Measurements from ENCODE around the gene ARHGAP9.
"Not testable (repeated sequence)": the region's sequence is repeated elsewhere in the genome, so short reads cannot be mapped to it uniquely, and the experiment has no call there.

ARHGAP9 gene

GRCh38 chr12:57517187-57517586 is 37.5 kb upstream of the ARHGAP9 start:
- Histone ChIP-seq H3K27me3 (ENCODE audit: control insufficient read depth in 5 of 5, insufficient read depth in 4 of 5, low read length in 5 of 5) (no peaks in the 10 kb centered on the region), H3K4me3 (ENCODE audit: low read depth in 1 of 5, low read length in 5 of 5) (no peak overlapping the region), H3K27ac (ENCODE audit: low read depth, low read length) (peak overlapping the region; percentile 99), H3K36me3 (ENCODE audit: control insufficient read depth in 5 of 5, insufficient read depth in 5 of 5, low read length in 5 of 5) (peaks cover 17 to 56% (median 49%) of the 10 kb centered on the region in 5 donors), H3K4me1 (ENCODE audit: control insufficient read depth in 5 of 5, insufficient read depth in 5 of 5, low read length in 5 of 5) (peaks cover 16 to 49% (median 45%) of the 10 kb centered on the region in 5 donors), H3K9me3 (ENCODE audit: control insufficient read depth in 5 of 5, low read length in 5 of 5) (no peaks in the 10 kb centered on the region), H3K9ac (ENCODE audit: low read length in 5 of 5) (peak overlapping the region in 1 of 5 donors; percentile 41)

- Histone ChIP-seq H3K9ac (ENCODE audit: low read length in 5 of 5) (no peak overlapping the region), H3K4me1 (ENCODE audit: control insufficient read depth in 5 of 5, insufficient read depth in 5 of 5, low read length in 5 of 5) (peaks cover 15 to 44% (median 40%) of the 10 kb centered on the region in 5 donors), H3K27me3 (ENCODE audit: control insufficient read depth in 5 of 5, insufficient read depth in 4 of 5, low read length in 5 of 5) (no peaks in the 10 kb centered on the region), H3K27ac (ENCODE audit: low read depth, low read length) (peak overlapping the region; percentile 99), H3K9me3 (ENCODE audit: control insufficient read depth in 5 of 5, low read length in 5 of 5) (no peaks in the 10 kb centered on the region), H3K36me3 (ENCODE audit: control insufficient read depth in 5 of 5, insufficient read depth in 5 of 5, low read length in 5 of 5) (peaks cover 19 to 61% (median 54%) of the 10 kb centered on the region in 5 donors), H3K4me3 (ENCODE audit: low read depth in 1 of 5, low read length in 5 of 5) (no peak overlapping the region)
These were observed 37.0 kb upstream of the ARHGAP9 start for GRCh38 chr12:57516617-57517153.

DNA sequence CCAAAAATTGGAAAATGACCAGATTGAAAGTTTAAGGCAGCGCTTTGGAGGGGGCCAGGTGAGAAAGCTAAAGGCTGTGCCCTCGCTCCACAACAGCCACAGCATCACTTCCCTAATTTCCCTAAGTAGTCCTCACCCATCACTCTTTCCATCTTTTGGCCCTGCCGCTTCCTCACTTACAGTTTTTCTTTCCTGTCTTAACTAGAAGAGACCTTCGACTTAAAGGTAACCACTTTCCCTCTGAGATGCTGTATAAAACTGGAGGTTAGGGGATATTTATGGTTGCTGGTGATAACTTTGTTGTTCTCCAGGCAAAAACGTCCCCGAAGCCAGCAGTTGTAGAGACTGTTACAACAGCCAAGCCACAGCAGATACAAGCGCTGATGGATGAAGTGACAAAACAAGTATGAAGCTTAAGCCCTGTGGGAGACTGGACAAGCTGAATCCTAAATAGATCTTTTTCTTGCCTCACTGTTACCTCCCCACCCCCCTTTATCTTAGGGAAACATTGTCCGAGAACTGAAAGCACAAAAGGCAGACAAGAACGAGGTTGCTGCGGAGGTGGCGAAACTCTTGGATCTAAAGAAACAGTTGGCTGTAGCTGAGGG is 36.4 kb upstream of the ARHGAP9 start:
- Histone ChIP-seq H3K4me1 (ENCODE audit: control insufficient read depth in 5 of 5, insufficient read depth in 5 of 5, low read length in 5 of 5) (peaks cover 12 to 38% (median 33%) of the 10 kb centered on the region in 5 donors), H3K27ac (ENCODE audit: low read depth, low read length) (no peak overlapping the region), H3K27me3 (ENCODE audit: control insufficient read depth in 5 of 5, insufficient read depth in 4 of 5, low read length in 5 of 5) (no peaks in the 10 kb centered on the region), H3K4me3 (ENCODE audit: low read depth in 1 of 5, low read length in 5 of 5) (no peak overlapping the region), H3K36me3 (ENCODE audit: control insufficient read depth in 5 of 5, insufficient read depth in 5 of 5, low read length in 5 of 5) (peaks cover 19 to 67% (median 61%) of the 10 kb centered on the region in 5 donors), H3K9ac (ENCODE audit: low read length in 5 of 5) (no peak overlapping the region), H3K9me3 (ENCODE audit: control insufficient read depth in 5 of 5, low read length in 5 of 5) (no peaks in the 10 kb centered on the region)

- peaks cover 19 to 72% (median 61%) of the 10 kb centered on the region in 5 donors for H3K36me3 ChIP-seq (ENCODE audit: control insufficient read depth in 5 of 5, insufficient read depth in 5 of 5, low read length in 5 of 5)
These were observed 35.8 kb upstream of the ARHGAP9 start for GRCh38 chr12:57515408-57515933.

GRCh38 chr12:57514720-57515407 is 35.2 kb upstream of the ARHGAP9 start:
- Histone ChIP-seq H3K36me3 (ENCODE audit: control insufficient read depth in 5 of 5, insufficient read depth in 5 of 5, low read length in 5 of 5) (peaks cover 19 to 78% (median 66%) of the 10 kb centered on the region in 5 donors), H3K9ac (ENCODE audit: low read length in 5 of 5) (no peak overlapping the region), H3K27me3 (ENCODE audit: control insufficient read depth in 5 of 5, insufficient read depth in 4 of 5, low read length in 5 of 5) (no peaks in the 10 kb centered on the region), H3K9me3 (ENCODE audit: control insufficient read depth in 5 of 5, low read length in 5 of 5) (no peaks in the 10 kb centered on the region), H3K4me3 (ENCODE audit: low read depth in 1 of 5, low read length in 5 of 5) (no peak overlapping the region), H3K4me1 (ENCODE audit: control insufficient read depth in 5 of 5, insufficient read depth in 5 of 5, low read length in 5 of 5) (peaks cover 10 to 31% (median 30%) of the 10 kb centered on the region in 5 donors), H3K27ac (ENCODE audit: low read depth, low read length) (peak overlapping the region; percentile 4)

More at GRCh38 chr12:57515408-57515933, 35.8 kb upstream of the ARHGAP9 start:
- Histone ChIP-seq H3K9ac (ENCODE audit: low read length in 5 of 5) (no peak overlapping the region), H3K4me1 (ENCODE audit: control insufficient read depth in 5 of 5, insufficient read depth in 5 of 5, low read length in 5 of 5) (peaks cover 12 to 34% (median 30%) of the 10 kb centered on the region in 5 donors), H3K27ac (ENCODE audit: low read depth, low read length) (no peak overlapping the region), H3K27me3 (ENCODE audit: control insufficient read depth in 5 of 5, insufficient read depth in 4 of 5, low read length in 5 of 5) (no peaks in the 10 kb centered on the region), H3K9me3 (ENCODE audit: control insufficient read depth in 5 of 5, low read length in 5 of 5) (no peaks in the 10 kb centered on the region), H3K4me3 (ENCODE audit: low read depth in 1 of 5, low read length in 5 of 5) (no peak overlapping the region)

DNA sequence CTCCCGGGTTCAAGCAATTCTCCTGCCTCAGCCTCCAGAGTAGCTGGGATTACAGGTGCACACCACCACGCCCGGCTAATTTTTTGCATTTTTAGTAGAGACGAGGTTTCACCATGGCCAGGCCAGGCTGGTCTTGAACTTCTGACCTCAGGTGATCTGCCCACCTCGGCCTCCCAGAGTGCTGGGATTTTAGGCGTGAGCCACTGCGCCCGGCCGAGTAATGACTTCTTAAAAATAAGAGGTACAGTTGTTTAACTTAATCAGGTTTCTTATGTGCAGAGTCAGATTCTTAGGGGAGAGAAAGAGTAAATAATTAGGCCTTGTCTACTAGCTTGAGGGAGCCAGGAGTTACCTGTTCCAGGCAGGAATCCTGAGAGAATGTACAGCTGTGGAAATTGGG is 34.6 kb upstream of the ARHGAP9 start:
- peak overlapping the region; percentile 4 for H3K27ac ChIP-seq (ENCODE audit: low read depth, low read length)
- peaks cover 19 to 84% (median 70%) of the 10 kb centered on the region in 5 donors for H3K36me3 ChIP-seq (ENCODE audit: control insufficient read depth in 5 of 5, insufficient read depth in 5 of 5, low read length in 5 of 5)

GRCh38 chr12:57513677-57514076 is 34.0 kb upstream of the ARHGAP9 start:
- H3K27me3 ChIP-seq (ENCODE audit: control insufficient read depth in 5 of 5, insufficient read depth in 4 of 5, low read length in 5 of 5); H3K4me3 ChIP-seq (ENCODE audit: low read depth in 1 of 5, low read length in 5 of 5); H3K9ac ChIP-seq (ENCODE audit: low read length in 5 of 5); H3K9me3 ChIP-seq (ENCODE audit: control insufficient read depth in 5 of 5, low read length in 5 of 5); H3K27ac ChIP-seq (ENCODE audit: low read depth, low read length): not testable (repeated sequence)
- Histone ChIP-seq H3K4me1 (ENCODE audit: control insufficient read depth in 5 of 5, insufficient read depth in 5 of 5, low read length in 5 of 5) (peaks cover 6 to 19% (median 18%) of the 10 kb centered on the region in 5 donors), H3K36me3 (ENCODE audit: control insufficient read depth in 5 of 5, insufficient read depth in 5 of 5, low read length in 5 of 5) (peaks cover 22 to 87% (median 70%) of the 10 kb centered on the region in 5 donors)

More for the DNA sequence above, 34.6 kb upstream of the ARHGAP9 start:
- H3K9me3 ChIP-seq (ENCODE audit: control insufficient read depth in 5 of 5, low read length in 5 of 5); H3K27me3 ChIP-seq (ENCODE audit: control insufficient read depth in 5 of 5, insufficient read depth in 4 of 5, low read length in 5 of 5); H3K4me3 ChIP-seq (ENCODE audit: low read depth in 1 of 5, low read length in 5 of 5); H3K9ac ChIP-seq (ENCODE audit: low read length in 5 of 5): not testable (repeated sequence)
- peaks cover 8 to 25% (median 24%) of the 10 kb centered on the region in 5 donors for H3K4me1 ChIP-seq (ENCODE audit: control insufficient read depth in 5 of 5, insufficient read depth in 5 of 5, low read length in 5 of 5)

DNA sequence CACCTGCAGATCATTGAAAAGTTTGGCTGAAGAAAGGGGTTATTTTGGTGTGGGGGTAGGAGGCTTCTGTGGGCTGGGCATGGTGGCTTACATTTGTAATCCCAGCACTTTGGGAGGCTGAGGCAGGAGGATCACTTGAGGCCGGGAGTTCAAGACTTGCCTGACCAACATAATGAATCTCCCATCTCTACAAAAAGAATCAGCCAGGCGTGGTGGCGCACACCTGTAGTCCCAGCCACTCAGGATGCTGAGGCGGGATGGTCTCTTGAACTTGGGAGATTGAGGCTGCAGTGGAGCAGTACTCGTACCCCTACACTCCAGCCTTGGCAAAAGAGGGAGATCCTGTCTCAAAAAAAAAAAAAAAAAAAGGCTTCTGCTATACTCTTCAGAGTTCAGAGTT is 33.6 kb upstream of the ARHGAP9 start:
- no peak overlapping the region for H3K27ac ChIP-seq (ENCODE audit: low read depth, low read length)
- no peaks in the 10 kb centered on the region for H3K9me3 ChIP-seq (ENCODE audit: control insufficient read depth in 5 of 5, low read length in 5 of 5)
- peaks cover 22 to 87% (median 70%) of the 10 kb centered on the region in 5 donors for H3K36me3 ChIP-seq (ENCODE audit: control insufficient read depth in 5 of 5, insufficient read depth in 5 of 5, low read length in 5 of 5)
- no peak overlapping the region for H3K4me3 ChIP-seq (ENCODE audit: low read depth in 1 of 5, low read length in 5 of 5)
- no peaks in the 10 kb centered on the region for H3K27me3 ChIP-seq (ENCODE audit: control insufficient read depth in 5 of 5, insufficient read depth in 4 of 5, low read length in 5 of 5)
- peaks cover 4 to 15% (median 14%) of the 10 kb centered on the region in 5 donors for H3K4me1 ChIP-seq (ENCODE audit: control insufficient read depth in 5 of 5, insufficient read depth in 5 of 5, low read length in 5 of 5)
- no peak overlapping the region for H3K9ac ChIP-seq (ENCODE audit: low read length in 5 of 5)

DNA sequence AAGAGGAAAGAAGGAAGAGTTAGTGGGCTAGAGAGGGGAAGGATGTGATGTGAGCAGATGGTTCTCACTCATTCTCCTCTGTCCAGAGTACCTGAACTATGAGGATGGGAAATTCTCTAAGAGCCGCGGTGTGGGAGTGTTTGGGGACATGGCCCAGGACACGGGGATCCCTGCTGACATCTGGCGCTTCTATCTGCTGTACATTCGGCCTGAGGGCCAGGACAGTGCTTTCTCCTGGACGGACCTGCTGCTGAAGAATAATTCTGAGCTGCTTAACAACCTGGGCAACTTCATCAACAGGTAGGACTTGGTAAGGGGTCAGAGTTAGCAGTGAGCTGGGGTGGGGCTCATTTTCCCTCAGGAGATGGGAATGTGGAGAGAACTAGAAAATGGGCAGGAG is 33.0 kb upstream of the ARHGAP9 start:
- H3K4me1 ChIP-seq (ENCODE audit: control insufficient read depth in 5 of 5, insufficient read depth in 5 of 5, low read length in 5 of 5): peaks cover 0 to 9% (median 8%) of the 10 kb centered on the region in 5 donors
- H3K36me3 ChIP-seq (ENCODE audit: control insufficient read depth in 5 of 5, insufficient read depth in 5 of 5, low read length in 5 of 5): peaks cover 22 to 84% (median 70%) of the 10 kb centered on the region in 5 donors
- H3K9ac ChIP-seq (ENCODE audit: low read length in 5 of 5): no peak overlapping the region
- no peaks in the 10 kb centered on the region for H3K9me3 ChIP-seq (ENCODE audit: control insufficient read depth in 5 of 5, low read length in 5 of 5)
- no peak overlapping the region for H3K27ac ChIP-seq (ENCODE audit: low read depth, low read length)
- no peak overlapping the region for H3K4me3 ChIP-seq (ENCODE audit: low read depth in 1 of 5, low read length in 5 of 5)
- H3K27me3 ChIP-seq (ENCODE audit: control insufficient read depth in 5 of 5, insufficient read depth in 4 of 5, low read length in 5 of 5): no peaks in the 10 kb centered on the region

Measured in subcutaneous abdominal adipose tissue (tissue), 5 donors.